NCI-H2081 (cell line): ENCODE measurements around the gene SLC6A6.

Experiments used
- DNase-seq, 2 experiments: peaks; one replicate each; lab custom pipeline; 2025; lab: John Stamatoyannopoulos, UW

The SLC6A6 gene

GRCh38 chr3:14484741-14485140 lies 82.3 kb downstream of the SLC6A6 start:
- no peak for DNase-seq

- no peak for DNase-seq
Observed at GRCh38 chr3:14485981-14486380, 83.6 kb downstream of the SLC6A6 start.

- no peak for DNase-seq
Observed at GRCh38 chr3:14486460-14486859, 84.1 kb downstream of the SLC6A6 start.

- no peak for DNase-seq
Observed at GRCh38 chr3:14487086-14487485, 84.7 kb downstream of the SLC6A6 start.

- DNase-seq = no peak
Observed at GRCh38 chr3:14487821-14488220, 85.4 kb downstream of the SLC6A6 start.

GRCh38 chr3:14488286-14489041 lies 86.1 kb downstream of the SLC6A6 start:
- DNase-seq = no peak

DNA sequence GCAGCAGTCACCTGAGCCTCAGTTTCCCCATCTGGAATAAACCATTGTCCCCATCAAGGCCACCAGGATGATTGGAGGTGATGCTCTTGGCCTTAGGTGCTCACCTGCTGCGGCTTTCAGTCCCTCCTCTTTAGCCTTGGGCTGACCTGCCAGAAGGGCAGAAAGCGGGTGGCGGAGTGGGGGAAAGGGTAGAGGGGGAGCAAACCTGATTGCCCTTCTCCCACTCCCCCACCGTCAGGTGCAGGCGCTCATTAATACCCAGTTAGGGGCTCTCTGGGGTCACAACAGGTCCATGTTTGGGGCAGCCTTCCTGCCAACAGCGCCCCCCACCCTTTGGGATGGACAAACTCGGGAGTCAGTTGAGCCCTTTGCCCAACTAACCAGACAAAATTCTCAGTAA lies 87.2 kb downstream of the SLC6A6 start:
- no peak for DNase-seq

DNA sequence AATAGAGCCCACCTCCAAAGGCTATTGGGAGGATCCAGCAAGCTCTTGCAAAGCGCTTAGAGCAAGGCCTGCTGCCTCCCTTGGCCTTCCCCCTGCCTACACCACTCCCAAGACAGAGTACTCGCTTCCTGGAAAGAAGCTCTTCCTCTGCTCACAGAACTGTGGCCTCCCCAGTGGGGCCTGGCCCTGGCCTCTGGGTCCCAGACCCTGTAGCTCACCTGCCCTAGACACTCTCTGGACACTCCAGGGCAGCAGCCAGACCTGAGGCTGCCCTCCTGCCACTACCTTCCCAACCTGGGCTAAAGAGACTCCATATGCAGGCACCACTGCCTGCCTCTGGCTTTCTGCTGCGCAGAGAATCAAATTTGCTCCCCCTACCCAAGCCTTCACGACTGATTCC lies 87.8 kb downstream of the SLC6A6 start:
- no peak for DNase-seq

DNA sequence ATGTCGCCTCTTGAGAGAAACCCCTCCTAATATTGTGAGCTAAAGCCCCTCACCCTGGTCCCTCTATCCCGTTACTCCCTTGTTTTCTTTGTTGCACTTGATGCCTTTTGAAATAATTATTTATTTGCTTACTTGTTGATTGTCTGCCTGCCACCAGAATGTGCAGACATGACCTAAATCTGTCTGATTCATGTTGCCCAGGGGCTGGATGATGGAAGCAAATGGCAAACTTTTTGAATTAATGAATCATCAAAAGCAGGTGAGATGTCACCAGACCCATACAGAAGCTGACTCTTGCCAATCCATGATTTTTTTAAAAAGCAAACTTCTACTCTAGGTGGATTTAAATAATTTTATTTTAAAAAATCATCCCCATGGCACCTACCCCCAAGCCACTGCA lies 88.4 kb downstream of the SLC6A6 start:
- no peak for DNase-seq

- no peak for DNase-seq
Observed at GRCh38 chr3:14491396-14492190, 89.2 kb downstream of the SLC6A6 start.

GRCh38 chr3:14492948-14493881 lies 90.8 kb downstream of the SLC6A6 start:
- no peak for DNase-seq

DNA sequence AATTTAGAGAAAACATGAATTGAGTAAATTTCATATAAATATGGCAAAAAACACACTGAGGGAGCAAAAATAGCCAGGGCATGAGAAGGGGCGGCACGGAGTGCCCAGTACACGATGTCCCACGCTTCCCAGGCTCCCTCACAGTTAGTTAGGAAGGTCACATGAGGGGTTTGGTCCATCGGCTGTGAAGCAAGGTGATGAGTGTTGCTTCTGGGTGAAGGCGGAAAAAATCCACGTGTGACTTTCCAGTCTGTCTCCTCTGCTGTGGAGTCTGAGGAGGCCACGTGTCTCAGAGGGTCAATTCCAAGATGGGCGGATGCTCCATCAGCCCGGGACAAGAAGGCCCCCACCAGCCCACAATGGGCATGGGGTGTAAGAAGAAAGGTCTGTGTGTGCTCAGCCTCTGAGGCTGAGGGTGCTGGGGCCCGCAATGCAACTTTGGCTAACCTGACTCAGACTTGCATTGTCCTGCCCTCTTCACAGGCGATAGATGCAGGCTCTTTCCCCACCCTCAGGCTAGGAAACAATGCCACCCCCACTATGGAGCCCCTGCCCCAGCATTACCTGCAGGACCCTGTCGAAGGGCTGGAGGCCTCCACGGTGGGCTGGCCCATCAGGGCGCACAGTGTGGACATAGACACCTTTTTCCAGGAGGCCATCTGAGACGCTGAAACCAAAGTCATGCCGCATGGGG lies 92.0 kb downstream of the SLC6A6 start:
- DNase-seq = no peak

DNA sequence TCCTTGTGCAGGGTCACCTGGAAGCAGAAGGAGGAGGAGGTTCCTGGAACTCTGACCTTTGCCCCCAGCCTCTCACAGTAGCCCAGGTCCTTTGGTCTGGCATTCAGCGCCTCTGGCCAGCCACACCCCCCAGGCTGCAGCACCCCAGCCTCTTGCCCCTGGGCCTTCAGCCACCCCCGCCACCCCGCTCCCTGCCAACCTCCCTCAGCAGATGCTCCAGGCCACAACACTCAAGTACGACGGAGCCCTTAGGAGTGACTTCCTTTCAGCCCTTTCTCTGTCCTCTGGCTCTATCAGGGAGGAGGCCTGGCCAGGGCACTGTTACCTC lies 92.5 kb downstream of the SLC6A6 start:
- no peak for DNase-seq

- no peak for DNase-seq
Observed at GRCh38 chr3:14496351-14496750, 93.9 kb downstream of the SLC6A6 start.

- no peak for DNase-seq
Observed at GRCh38 chr3:14497321-14497720, 94.9 kb downstream of the SLC6A6 start.

- no peak for DNase-seq
Observed at GRCh38 chr3:14502472-14502871, 100.1 kb downstream of the SLC6A6 start.

GRCh38 chr3:14503033-14503705 lies 100.8 kb downstream of the SLC6A6 start:
- DNase-seq = no peak

DNA sequence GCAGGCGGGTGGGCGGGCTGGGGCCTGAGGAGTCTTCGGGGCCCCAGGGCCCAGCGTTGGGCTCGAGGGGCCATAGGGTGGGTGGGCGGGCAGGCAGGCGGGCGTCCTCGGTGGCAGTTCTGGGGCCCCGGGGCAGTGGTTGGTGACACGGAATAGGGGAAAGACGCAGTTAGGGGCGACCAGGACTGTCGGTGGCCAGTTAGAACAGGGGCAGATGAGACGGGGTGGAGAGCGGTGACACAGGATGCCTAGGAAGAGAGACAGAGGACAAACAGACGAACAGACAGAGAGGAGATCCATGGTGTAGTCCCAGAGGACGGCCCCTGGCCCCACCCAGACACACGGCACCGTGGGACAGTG lies 101.3 kb downstream of the SLC6A6 start:
- no peak for DNase-seq

- DNase-seq = no peak
Observed at GRCh38 chr3:14505001-14505802, 102.8 kb downstream of the SLC6A6 start.

- no peak for DNase-seq
Observed at GRCh38 chr3:14505803-14506500, 103.5 kb downstream of the SLC6A6 start.
